Psoas muscle (tissue), 8 donors: ENCODE results near the gene CSTF1. TPM values are rescaled to one million over a fixed set of nuclear protein-coding genes. Genes with fewer than 3 reads are reported as not detected.
A peak's percentile ranks its signal among the peaks of the same experiment; 100 is the strongest.

Experiments
- ATAC-seq, 4 donors: fragments of 200-7000 bp; cut with Tn5 transposase; one replicate each; pipeline ENCODE4 v1.9.1; 2020; ENCODE audit warnings: moderate library complexity in 3 of 4, mild to moderate bottlenecking in 2 of 4
- DNase-seq, 2 donors: peaks; one replicate each; pipeline ENCODE4 v3.0.0-alpha.2; 2020
- H3K27ac ChIP-seq: fragments of 200-600 bp; one replicate; pipeline ENCODE4 v1.8.0; 2022
- H3K27me3 ChIP-seq, 3 donors: fragments of 200-600 bp in 1 of 3; one replicate each; pipeline versions ENCODE4 v1.6.1 to v1.8.0; 2013 to 2022; ENCODE audit warnings: low read length in 2 of 3, mild to moderate bottlenecking in 2 of 3, moderate library complexity in 1 of 3; ENCODE audit not compliant: insufficient read depth in 3 of 3
- H3K36me3 ChIP-seq, 2 donors: fragments of 200-600 bp in 1 of 2; one replicate each; pipeline versions ENCODE4 v1.6.1 to v1.8.0; 2013 to 2022; ENCODE audit warnings: low read depth in 1 of 2, mild to moderate bottlenecking in 1 of 2, moderate library complexity in 1 of 2; ENCODE audit not compliant: insufficient read depth in 1 of 2
- H3K4me1 ChIP-seq: fragments of 200-600 bp; one replicate; pipeline ENCODE4 v1.8.0; 2022
- H3K4me3 ChIP-seq: fragments of 200-600 bp; one replicate; pipeline ENCODE4 v1.8.0; 2022; ENCODE audit warnings: mild to moderate bottlenecking
- H3K9me3 ChIP-seq: fragments of 200-600 bp; one replicate; pipeline ENCODE4 v1.8.0; 2022
- WGBS, 3 donors: extraction: QIAGEN DNeasy Blood & Tissue Kit; methylation state at CpG; one replicate each; pipeline versions ENCODE4 v1.1.6 to v1.1.7; 2013; 5-methylcytosine and 5-hydroxymethylcytosine counted together
- intact Hi-C, 2 donors: fragments of 100-400 bp; cut with DNase I; formaldehyde crosslinking; loops; one replicate each; pipeline versions ENCODE4 v1.11.0 to v1.14.2; 2022
- polyA plus RNA-seq, 3 donors: library from polyadenylated mRNA; stranded (reverse); fragments of 200-250 nt; gene quantifications; one replicate each; pipeline ENCODE4 v1.2.3, GENCODE V29; 2013
- total RNA-seq, 4 donors: library from RNA; stranded (reverse); fragmentation: NEBNext Ultra II Directional in 2 of 4; extraction: Animal tissue kit (Norgen Biotek cat#: 25700) in 2 of 4; gene quantifications; one replicate each; pipeline versions ENCODE4 v1.2.1 to v1.2.4, GENCODE V29; 2021 to 2023
- TF ChIP-seq, protein P1 (sequence below): fragments of 200-600 bp; IDR thresholded peaks from one replicate; pipeline ENCODE4 v1.8.0; 2022; ENCODE audit warnings: antibody characterized with exemption
- donor health status: healthy with polysubstance abuse.
- donor health status: DM: no; HTN: no; CAD: no; lungs with moderate emphysema.
- donor health status: Bipolar disorder and iron deficiency.
- donor health status: healthy.
- donor health status: DM: yes; HTN: yes; CAD: no.
- donor health status: DM: no; HTN: no; CAD: no.
- donor health status: DM: no; HTN: no; CAD: no.
- donor health status: DM: yes; HTN: yes; CAD: no.

CSTF1 gene
- total and polyA plus RNA-seq, 7 donors: 10.0 to 20.3 (median 16.7) TPM

GRCh38 chr20:56391596-56392131, 781 bp upstream of the CSTF1 start:
- H3K27ac ChIP-seq: peak overlapping the region; percentile 90
- intact Hi-C loops: loop anchor here (2.0 to 5.0 kb wide), 2 partner anchors 34 to 77 kb away; partner anchors contain the start of genes RTF2 (in 2 of the 2) and FAM210B (in 1 of the 2)
- H3K9me3 ChIP-seq: no peaks in the 10 kb centered on the region
- peaks cover 0 to 14% of the 10 kb centered on the region in 2 donors for H3K36me3 ChIP-seq
- peak overlapping the region; percentile 90 for H3K4me3 ChIP-seq
- ATAC-seq (peak; percentile 51 to 63 (median 54)), DNase-seq (no peak)
- TF ChIP-seq, protein P1, sequence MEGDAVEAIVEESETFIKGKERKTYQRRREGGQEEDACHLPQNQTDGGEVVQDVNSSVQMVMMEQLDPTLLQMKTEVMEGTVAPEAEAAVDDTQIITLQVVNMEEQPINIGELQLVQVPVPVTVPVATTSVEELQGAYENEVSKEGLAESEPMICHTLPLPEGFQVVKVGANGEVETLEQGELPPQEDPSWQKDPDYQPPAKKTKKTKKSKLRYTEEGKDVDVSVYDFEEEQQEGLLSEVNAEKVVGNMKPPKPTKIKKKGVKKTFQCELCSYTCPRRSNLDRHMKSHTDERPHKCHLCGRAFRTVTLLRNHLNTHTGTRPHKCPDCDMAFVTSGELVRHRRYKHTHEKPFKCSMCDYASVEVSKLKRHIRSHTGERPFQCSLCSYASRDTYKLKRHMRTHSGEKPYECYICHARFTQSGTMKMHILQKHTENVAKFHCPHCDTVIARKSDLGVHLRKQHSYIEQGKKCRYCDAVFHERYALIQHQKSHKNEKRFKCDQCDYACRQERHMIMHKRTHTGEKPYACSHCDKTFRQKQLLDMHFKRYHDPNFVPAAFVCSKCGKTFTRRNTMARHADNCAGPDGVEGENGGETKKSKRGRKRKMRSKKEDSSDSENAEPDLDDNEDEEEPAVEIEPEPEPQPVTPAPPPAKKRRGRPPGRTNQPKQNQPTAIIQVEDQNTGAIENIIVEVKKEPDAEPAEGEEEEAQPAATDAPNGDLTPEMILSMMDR: no peak
- whole genome bisulfite sequencing, 3 donors: 0 to 1% (median 1%) methylated on average over 17 to 29 of the region's 29 CpGs
- H3K4me1 ChIP-seq: peaks cover 26% of the 10 kb centered on the region
- no peaks in the 10 kb centered on the region for H3K27me3 ChIP-seq

- H3K27ac ChIP-seq: peak overlapping the region; percentile 90
- 1 to 2% (median 1%) methylated on average over 18 of the region's 18 CpGs for WGBS, 3 donors
- H3K4me3 ChIP-seq: peak overlapping the region; percentile 90
- peaks cover 9 to 27% of the 10 kb centered on the region in 2 donors for H3K36me3 ChIP-seq
- H3K9me3 ChIP-seq: no peaks in the 10 kb centered on the region
- H3K27me3 ChIP-seq: no peaks in the 10 kb centered on the region
- H3K4me1 ChIP-seq: peaks cover 26% of the 10 kb centered on the region
- intact Hi-C loops: loop anchor here in 1 of 2 donors (2.0 to 5.0 kb wide), 2 partner anchors 36 to 76 kb away; partner anchors contain the start of genes FAM210B and RTF2
- no peak for DNase-seq
- TF ChIP-seq, protein P1: no peak
- ATAC-seq: no peak
Observed at GRCh38 chr20:56392881-56393482, 537 bp downstream of the CSTF1 start.

DNA sequence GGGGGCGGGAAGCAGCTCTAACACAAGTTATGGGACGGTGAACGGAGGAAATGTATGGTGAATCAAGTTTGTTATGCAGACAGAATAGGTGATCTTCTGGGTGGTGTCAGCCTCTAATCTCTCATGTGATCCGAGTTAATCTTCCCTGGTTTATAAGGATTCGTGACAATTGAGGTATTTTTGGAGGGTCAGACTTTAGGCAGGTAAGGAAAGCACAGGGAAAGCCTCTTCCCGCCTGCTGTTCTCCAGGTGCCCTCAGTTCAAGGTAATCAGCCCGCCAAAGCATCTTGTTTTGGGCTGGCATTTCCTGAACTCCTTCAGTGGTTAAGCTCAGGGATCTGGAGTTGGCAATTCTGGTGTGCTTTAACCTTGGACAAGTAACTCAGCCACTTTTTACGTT, 1.2 kb downstream of the CSTF1 start:
- intact Hi-C loops: loop anchor here in 1 of 2 donors (2.0 to 5.0 kb wide), 2 partner anchors 36 to 75 kb away; partner anchors contain the start of genes FAM210B and RTF2

DNA sequence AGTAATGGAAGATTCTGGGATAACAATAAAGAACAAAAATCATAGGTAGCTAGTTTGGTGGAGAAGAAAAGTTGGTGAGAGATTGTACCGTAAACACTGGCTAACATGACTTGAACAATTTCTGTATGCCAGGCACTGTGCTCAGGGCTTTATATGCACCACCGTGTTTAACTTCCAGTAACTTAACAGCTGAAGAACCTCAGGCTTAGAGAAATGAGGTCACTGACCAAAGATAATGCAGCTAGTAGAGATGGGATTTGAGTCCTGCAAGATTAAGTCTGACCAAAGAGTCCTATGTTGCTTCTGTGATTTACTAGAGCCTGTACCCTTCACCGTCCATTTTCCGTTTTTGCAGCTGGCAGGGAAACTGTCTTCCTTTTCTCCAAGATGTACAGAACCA, 2.7 kb downstream of the CSTF1 start:
- no peak for ATAC-seq
- Histone ChIP-seq H3K36me3 (peaks cover 15 to 49% of the 10 kb centered on the region in 2 donors), H3K27ac (peak overlapping the region; percentile 49), H3K4me3 (no peak overlapping the region), H3K9me3 (no peaks in the 10 kb centered on the region), H3K27me3 (no peaks in the 10 kb centered on the region), H3K4me1 (peaks cover 26% of the 10 kb centered on the region)
- intact Hi-C loops: no loop called here
- DNase-seq: no peak
- 60 to 68% (median 67%) methylated on average over 4 of the region's 4 CpGs for WGBS, 3 donors
- TF ChIP-seq, protein P1: no peak

More for the DNA sequence above, 1.2 kb downstream of the CSTF1 start:
- H3K27me3 ChIP-seq: no peaks in the 10 kb centered on the region
- ATAC-seq (no peak), DNase-seq (no peak)
- H3K9me3 ChIP-seq: no peaks in the 10 kb centered on the region
- peaks cover 26% of the 10 kb centered on the region for H3K4me1 ChIP-seq
- peak overlapping the region; percentile 90 for H3K4me3 ChIP-seq
- peaks cover 9 to 34% of the 10 kb centered on the region in 2 donors for H3K36me3 ChIP-seq
- TF ChIP-seq, protein P1: no peak
- no peak overlapping the region for H3K27ac ChIP-seq
- 64 to 76% (median 68%) methylated on average over 8 of the region's 8 CpGs for WGBS, 3 donors
